CD4-positive, alpha-beta T cell (primary cell): ENCODE measurements around the gene PRF1. TPM values are rescaled to one million over a fixed set of nuclear protein-coding genes. Genes with fewer than 3 reads are reported as not detected.
A peak's percentile ranks its signal among the peaks of the same experiment; 100 is the strongest.

Experiments
- ATAC-seq: fragments of 200-7000 bp; cut with Tn5 transposase; one replicate; pipeline ENCODE4 v1.10.0; 2022; ENCODE audit warnings: mild to moderate bottlenecking; ENCODE audit not compliant: poor library complexity
- CTCF ChIA-PET: fragments of 350-600 bp; sonication (Branson Sonifier 250); formaldehyde crosslinking; loops from one replicate; lab custom pipeline; 2021; ENCODE audit warnings: antibody characterized with exemption, inconsistent platforms; lab: Charles Lee
- POLR2A ChIA-PET: fragments of 350-600 bp; sonication (Branson Sonifier 250); formaldehyde crosslinking; loops from one replicate; lab custom pipeline; 2021; ENCODE audit warnings: antibody characterized with exemption, inconsistent platforms; lab: Charles Lee
- DNase-seq, 14 experiments: peaks; one replicate each; pipeline ENCODE4 v3.0.0-alpha.2; 2013 to 2020; ENCODE audit warnings: mixed read lengths in 2 of 14
- H3K27ac ChIP-seq, 2 donors: one replicate each; pipeline versions ENCODE4 v1.5.1 to v1.7.0; 2013; ENCODE audit warnings: low read length in 2 of 2, low read depth in 1 of 2, mild to moderate bottlenecking in 1 of 2
- H3K27me3 ChIP-seq, 2 experiments: 1 replicate in 1 of 2; 2 replicates in 1 of 2; pipeline versions ENCODE4 v1.6.1 to v1.7.0; 2013; ENCODE audit warnings: low read length in 2 of 2, control low read depth in 1 of 2, mild to moderate bottlenecking in 1 of 2, moderate library complexity in 1 of 2; ENCODE audit not compliant: insufficient read depth in 2 of 2, control insufficient read depth in 1 of 2
- H3K36me3 ChIP-seq: one replicate; pipeline ENCODE4 v1.6.1; 2013; ENCODE audit warnings: low read length, control low read depth; ENCODE audit not compliant: insufficient read depth
- H3K4me1 ChIP-seq: one replicate; pipeline ENCODE4 v1.6.1; 2013; ENCODE audit warnings: low read length, control low read depth; ENCODE audit not compliant: insufficient read depth
- H3K4me3 ChIP-seq: one replicate; pipeline ENCODE4 v1.5.1; 2013; ENCODE audit warnings: mild to moderate bottlenecking, low read length, moderate library complexity
- H3K9me3 ChIP-seq, 2 experiments: 1 replicate in 1 of 2; 2 replicates in 1 of 2; pipeline versions ENCODE4 v1.6.1 to v1.7.0; 2013; ENCODE audit warnings: low read length in 2 of 2, mild to moderate bottlenecking in 2 of 2, control low read depth in 1 of 2, moderate library complexity in 1 of 2; ENCODE audit not compliant: control insufficient read depth in 1 of 2, insufficient read depth in 1 of 2
- H3K27ac Mint-ChIP-seq: one replicate; pipeline ENCODE4 v1.8.0; 2020; ENCODE audit warnings: mixed read lengths
- H3K27me3 Mint-ChIP-seq: one replicate; pipeline ENCODE4 v1.8.0; 2021; ENCODE audit warnings: mixed read lengths
- H3K36me3 Mint-ChIP-seq: one replicate; pipeline ENCODE4 v1.8.0; 2021; ENCODE audit warnings: low read depth, mixed read lengths
- H3K4me1 Mint-ChIP-seq: one replicate; pipeline ENCODE4 v1.8.0; 2021; ENCODE audit warnings: low read depth, mixed read lengths
- H3K4me3 Mint-ChIP-seq: one replicate; pipeline ENCODE4 v1.8.0; 2020; ENCODE audit warnings: mild to moderate bottlenecking, mixed read lengths
- H3K9me3 Mint-ChIP-seq: one replicate; pipeline ENCODE4 v1.8.0; 2020; ENCODE audit warnings: mixed read lengths
- intact Hi-C, 2 experiments: fragments of 100-400 bp; cut with DNase I in 1 of 2; cut with micrococcal nuclease in 1 of 2; formaldehyde crosslinking; loops; one replicate each; pipeline versions ENCODE4 v1.15.1 to v1.9.0; 2023 to 2025; cut with DNase I, micrococcal nuclease
- total RNA-seq, 174 experiments: library from RNA in 2 of 174; stranded (reverse) in 2 of 174; gene quantifications; one replicate each; pipeline ENCODE4 v1.2.3 and lab custom pipeline; 2021 to 2026
- TF ChIP-seq, protein P1 (sequence below): fragments of 200-600 bp; IDR thresholded peaks from one replicate; pipeline ENCODE4 v1.8.0; 2022; ENCODE audit warnings: antibody characterized with exemption, mild to moderate bottlenecking

Gene PRF1
- total RNA-seq, 2 experiments from 2014 or later: 7.4 to 9.4 TPM

DNA sequence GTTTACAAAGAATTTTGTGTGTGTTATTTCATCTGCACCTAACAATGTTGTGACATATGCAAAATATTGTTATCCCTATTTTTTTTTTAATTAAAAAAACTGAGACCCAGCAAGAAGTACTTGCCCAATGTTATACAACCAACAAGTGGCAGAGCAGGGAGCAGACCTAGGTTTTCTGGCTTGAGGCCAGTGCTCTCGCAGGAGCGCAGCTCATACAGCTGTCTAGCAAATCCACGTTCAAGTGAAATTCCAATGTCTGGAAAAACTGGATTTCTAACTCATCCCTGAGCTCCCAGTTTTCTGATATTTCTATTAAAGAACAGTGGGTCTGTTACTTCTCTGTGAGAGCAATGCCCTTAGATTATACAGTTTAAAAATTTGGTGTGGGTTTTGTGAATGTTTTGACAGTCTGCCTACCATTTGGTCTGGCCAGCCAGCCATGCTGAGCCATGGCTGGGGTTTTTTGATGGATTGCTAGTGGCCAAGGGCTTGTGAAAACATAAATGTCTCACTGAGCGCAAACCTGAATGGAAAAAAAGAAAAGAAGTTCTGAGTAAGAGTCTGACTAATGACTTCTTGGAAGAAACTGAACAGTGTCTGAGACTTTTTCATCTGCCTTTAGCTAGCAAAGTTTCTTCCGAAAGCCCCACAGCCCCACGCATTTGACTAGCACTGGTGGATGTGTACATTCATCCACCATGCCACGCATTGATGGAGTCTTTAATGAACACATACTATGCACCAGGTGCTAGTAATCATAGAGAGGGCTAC is 15.4 kb upstream of the PRF1 start:
- Mint-ChIP-seq H3K4me3 (no peak overlapping the region), H3K27ac (no peak overlapping the region), H3K9me3 (peaks cover 14% of the 10 kb centered on the region), H3K4me1 (no peaks in the 10 kb centered on the region), H3K36me3 (peaks cover 6% of the 10 kb centered on the region), H3K27me3 (peaks cover 12% of the 10 kb centered on the region)
- TF ChIP-seq, protein P1, sequence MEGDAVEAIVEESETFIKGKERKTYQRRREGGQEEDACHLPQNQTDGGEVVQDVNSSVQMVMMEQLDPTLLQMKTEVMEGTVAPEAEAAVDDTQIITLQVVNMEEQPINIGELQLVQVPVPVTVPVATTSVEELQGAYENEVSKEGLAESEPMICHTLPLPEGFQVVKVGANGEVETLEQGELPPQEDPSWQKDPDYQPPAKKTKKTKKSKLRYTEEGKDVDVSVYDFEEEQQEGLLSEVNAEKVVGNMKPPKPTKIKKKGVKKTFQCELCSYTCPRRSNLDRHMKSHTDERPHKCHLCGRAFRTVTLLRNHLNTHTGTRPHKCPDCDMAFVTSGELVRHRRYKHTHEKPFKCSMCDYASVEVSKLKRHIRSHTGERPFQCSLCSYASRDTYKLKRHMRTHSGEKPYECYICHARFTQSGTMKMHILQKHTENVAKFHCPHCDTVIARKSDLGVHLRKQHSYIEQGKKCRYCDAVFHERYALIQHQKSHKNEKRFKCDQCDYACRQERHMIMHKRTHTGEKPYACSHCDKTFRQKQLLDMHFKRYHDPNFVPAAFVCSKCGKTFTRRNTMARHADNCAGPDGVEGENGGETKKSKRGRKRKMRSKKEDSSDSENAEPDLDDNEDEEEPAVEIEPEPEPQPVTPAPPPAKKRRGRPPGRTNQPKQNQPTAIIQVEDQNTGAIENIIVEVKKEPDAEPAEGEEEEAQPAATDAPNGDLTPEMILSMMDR: no peak
- CTCF ChIA-PET: no interaction called here
- no peak overlapping the region for H3K27ac ChIP-seq
- H3K4me3 ChIP-seq: no peak overlapping the region
- peaks cover 0 to 10% of the 10 kb centered on the region in 2 experiments for H3K9me3 ChIP-seq
- H3K27me3 ChIP-seq: no peaks in the 10 kb centered on the region
- no peaks in the 10 kb centered on the region for H3K36me3 ChIP-seq
- ATAC-seq (no peak), DNase-seq (no peak)
- POLR2A ChIA-PET: no interaction called here
- intact Hi-C loops: no loop called here
- peaks cover 6% of the 10 kb centered on the region for H3K4me1 ChIP-seq

DNA sequence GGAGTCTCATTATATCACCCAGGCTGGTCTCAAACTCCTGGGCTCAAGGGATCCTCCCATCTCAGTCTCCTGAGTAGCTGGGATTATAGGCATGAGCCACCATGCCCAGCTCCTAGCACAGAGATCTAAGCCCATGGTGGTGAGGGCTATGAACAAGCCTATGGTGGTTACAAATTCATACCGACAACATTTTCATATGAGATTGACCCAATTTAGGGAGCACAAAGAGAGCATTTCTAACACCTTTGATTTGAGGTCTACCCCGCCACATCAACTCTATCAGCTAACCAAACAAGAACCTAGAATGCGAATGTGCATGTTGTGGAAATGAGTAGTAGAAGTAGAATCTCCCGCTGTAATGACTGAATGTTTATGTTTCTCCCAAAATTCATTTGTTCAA is 14.2 kb upstream of the PRF1 start:
- no peaks in the 10 kb centered on the region for H3K36me3 ChIP-seq
- H3K27ac ChIP-seq: no peak overlapping the region
- H3K4me3 ChIP-seq: no peak overlapping the region
- Mint-ChIP-seq H3K36me3 (peaks cover 6% of the 10 kb centered on the region), H3K4me1 (no peaks in the 10 kb centered on the region), H3K27me3 (peaks cover 12% of the 10 kb centered on the region), H3K27ac (no peak overlapping the region), H3K9me3 (peaks cover 14% of the 10 kb centered on the region), H3K4me3 (no peak overlapping the region)
- H3K4me1 ChIP-seq: peaks cover 6% of the 10 kb centered on the region
- intact Hi-C loops: no loop called here
- ChIA-PET CTCF (no interaction called here), POLR2A (no interaction called here)
- TF ChIP-seq, protein P1: no peak
- H3K27me3 ChIP-seq: no peaks in the 10 kb centered on the region
- H3K9me3 ChIP-seq: no peaks in the 10 kb centered on the region
- peak in 3 of 14 experiments; percentile 28 to 63 (median 43) for DNase-seq
- no peak for ATAC-seq

DNA sequence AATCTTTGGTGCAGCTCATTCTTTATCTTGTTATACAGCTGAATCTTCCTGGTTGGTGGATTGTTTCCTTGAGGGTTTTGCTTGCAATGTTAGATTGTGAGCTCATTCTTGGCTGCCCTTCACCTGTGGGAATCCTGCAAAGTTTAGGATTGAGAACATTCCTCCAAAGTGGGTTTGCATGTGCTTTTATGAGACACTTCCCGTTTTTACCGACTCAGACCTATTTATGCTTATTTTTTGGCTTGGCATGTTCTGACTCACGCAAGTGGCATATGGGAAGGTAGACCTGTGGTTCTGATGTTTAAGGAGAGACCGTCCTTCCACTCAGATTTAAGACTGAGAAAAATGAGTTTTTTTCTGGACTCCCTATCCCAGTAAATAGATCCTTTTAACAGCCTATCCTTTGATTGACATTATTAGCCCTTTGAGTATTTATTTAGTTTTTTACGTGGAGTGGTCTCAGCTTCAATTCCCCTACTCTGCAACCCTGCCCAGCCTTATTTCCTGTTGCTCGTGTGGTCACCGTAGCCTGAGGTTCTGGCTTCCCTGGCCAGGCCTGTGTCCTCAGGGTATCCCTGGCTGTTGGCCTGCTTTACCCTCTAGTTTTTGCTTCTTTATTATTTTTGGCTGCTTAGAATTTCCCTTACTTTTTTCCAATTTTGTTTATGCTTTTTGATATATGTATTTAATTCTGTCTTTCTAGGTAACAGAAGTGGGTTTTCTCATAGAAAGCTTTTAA is 13.4 kb upstream of the PRF1 start:
- H3K27me3 ChIP-seq: no peaks in the 10 kb centered on the region
- ATAC-seq: no peak
- no peaks in the 10 kb centered on the region for H3K36me3 ChIP-seq
- intact Hi-C loops: no loop called here
- Mint-ChIP-seq H3K27ac (no peak overlapping the region), H3K9me3 (peaks cover 14% of the 10 kb centered on the region), H3K4me3 (no peak overlapping the region), H3K36me3 (peaks cover 6% of the 10 kb centered on the region), H3K4me1 (no peaks in the 10 kb centered on the region), H3K27me3 (peaks cover 12% of the 10 kb centered on the region)
- peaks cover 6% of the 10 kb centered on the region for H3K4me1 ChIP-seq
- no peak overlapping the region for H3K4me3 ChIP-seq
- no peaks in the 10 kb centered on the region for H3K9me3 ChIP-seq
- no peak for DNase-seq
- ChIA-PET POLR2A (no interaction called here), CTCF (no interaction called here)
- TF ChIP-seq, protein P1: no peak
- H3K27ac ChIP-seq: no peak overlapping the region
